CD8-positive, alpha-beta memory T cell (primary cell): ENCODE data around the gene CDHR3. TPM values are rescaled to one million over a fixed set of nuclear protein-coding genes. Genes with fewer than 3 reads are reported as not detected.

Experiments used
- CTCF ChIA-PET: fragments of 350-600 bp; sonication (Branson Sonifier 250); formaldehyde crosslinking; loops from one replicate; lab custom pipeline; 2021; ENCODE audit warnings: antibody characterized with exemption; lab: Charles Lee
- POLR2A ChIA-PET: fragments of 350-600 bp; sonication (Branson Sonifier 250); formaldehyde crosslinking; loops from one replicate; lab custom pipeline; 2021; ENCODE audit warnings: antibody characterized with exemption; lab: Charles Lee
- DNase-seq, 5 donors: peaks; one replicate each; pipeline versions ENCODE4 v3.0.0 to v3.0.0-alpha.2; 2020 to 2022; ENCODE audit warnings: mixed read lengths in 1 of 5
- H3K27ac ChIP-seq: one replicate; pipeline ENCODE4 v1.7.0; 2013; ENCODE audit warnings: low read depth, mild to moderate bottlenecking, low read length, moderate library complexity
- H3K27me3 ChIP-seq: 2 replicates; pipeline ENCODE4 v1.7.0; 2013; ENCODE audit warnings: low read length, mild to moderate bottlenecking; ENCODE audit not compliant: insufficient read depth, poor library complexity, severe bottlenecking
- H3K36me3 ChIP-seq: 2 replicates; pipeline ENCODE4 v1.7.0; 2013; ENCODE audit warnings: mild to moderate bottlenecking, low read length, moderate library complexity; ENCODE audit not compliant: insufficient read depth
- H3K4me1 ChIP-seq: 2 replicates; pipeline ENCODE4 v1.7.0; 2013; ENCODE audit warnings: mild to moderate bottlenecking, low read length, moderate library complexity; ENCODE audit not compliant: insufficient read depth
- H3K4me3 ChIP-seq: 2 replicates; pipeline ENCODE4 v1.7.0; 2013; ENCODE audit warnings: mild to moderate bottlenecking, low read length
- H3K9me3 ChIP-seq: 2 replicates; pipeline ENCODE4 v1.7.0; 2013; ENCODE audit warnings: mild to moderate bottlenecking, low read length
- H3K27ac Mint-ChIP-seq, 8 donors: one replicate each; pipeline ENCODE4 v1.8.0; 2020 to 2021; ENCODE audit warnings: mixed read lengths in 8 of 8, mild to moderate bottlenecking in 6 of 8, inconsistent platforms in 3 of 8, moderate library complexity in 3 of 8
- H3K27me3 Mint-ChIP-seq, 2 donors: one replicate each; pipeline ENCODE4 v1.8.0; 2020 to 2021; ENCODE audit warnings: mixed read lengths in 2 of 2, mild to moderate bottlenecking in 1 of 2, moderate library complexity in 1 of 2
- H3K36me3 Mint-ChIP-seq, 3 donors: one replicate each; pipeline ENCODE4 v1.8.0; 2020 to 2021; ENCODE audit warnings: mixed read lengths in 3 of 3, inconsistent platforms in 1 of 3, mild to moderate bottlenecking in 1 of 3
- H3K4me1 Mint-ChIP-seq, 3 donors: one replicate each; pipeline ENCODE4 v1.8.0; 2020 to 2021; ENCODE audit warnings: mixed read lengths in 3 of 3, inconsistent platforms in 1 of 3, mild to moderate bottlenecking in 1 of 3
- H3K4me3 Mint-ChIP-seq, 7 donors: one replicate each; pipeline ENCODE4 v1.8.0; 2020 to 2021; ENCODE audit warnings: mixed read lengths in 7 of 7, mild to moderate bottlenecking in 6 of 7, moderate library complexity in 4 of 7, inconsistent platforms in 2 of 7
- H3K9me3 Mint-ChIP-seq, 5 donors: one replicate each; pipeline ENCODE4 v1.8.0; 2020 to 2022; ENCODE audit warnings: mixed read lengths in 5 of 5, mild to moderate bottlenecking in 3 of 5, moderate library complexity in 2 of 5, inconsistent platforms in 1 of 5
- polyA plus RNA-seq: library from polyadenylated mRNA; unstranded; fragments of 300-500 nt; fragmentation: Illumina TruSeq; gene quantifications from one replicate; pipeline ENCODE4 v1.2.3, GENCODE V29; 2021
- total RNA-seq, 2 experiments: library from RNA; stranded (reverse); gene quantifications; one replicate each; pipeline ENCODE4 v1.2.3, GENCODE V29; 2021

CDHR3 gene
- total RNA-seq (1 to 10 TPM in 1 of 2 experiments, under 1 TPM in 1; 0.55 to 1.4 TPM), polyA plus RNA-seq (1.7 TPM)

GRCh38 chr7:105963038-105963667 is at the start of gene CDHR3:
TSS of gene CDHR3 (plus strand) at chr7:105963264. CDS start at chr7:105963319, 55 bp downstream.
- H3K27ac ChIP-seq, result no peak within 1 kb of the TSS
- DNase-seq, result no peak
- H3K27me3 Mint-ChIP-seq, result peaks cover 0 to 6% of the 10 kb centered on the region in 2 donors
- H3K9me3 ChIP-seq, result no peaks in the 10 kb centered on the region
- H3K9me3 Mint-ChIP-seq, result peaks cover 0 to 3% (median 0%) of the 10 kb centered on the region in 5 donors
- POLR2A ChIA-PET, result no interaction called here
- no peak within 1 kb of the TSS for H3K4me3 ChIP-seq
- no peaks in the 10 kb centered on the region for H3K36me3 Mint-ChIP-seq
- H3K4me3 Mint-ChIP-seq, result no peak within 1 kb of the TSS
- CTCF ChIA-PET, result no interaction called here
- no peaks in the 10 kb centered on the region for H3K4me1 Mint-ChIP-seq
- H3K27me3 ChIP-seq, result no peaks in the 10 kb centered on the region
- H3K36me3 ChIP-seq, result no peaks in the 10 kb centered on the region
- H3K27ac Mint-ChIP-seq, result no peak within 1 kb of the TSS
- H3K4me1 ChIP-seq, result no peaks in the 10 kb centered on the region

- no peaks in the 10 kb centered on the region for H3K36me3 ChIP-seq
- H3K27ac ChIP-seq, result no peak overlapping the region
- Mint-ChIP-seq H3K27ac (no peak overlapping the region), H3K4me1 (peaks cover 0 to 5% (median 0%) of the 10 kb centered on the region in 3 donors), H3K4me3 (no peak overlapping the region), H3K27me3 (no peaks in the 10 kb centered on the region), H3K9me3 (peaks cover 0 to 4% (median 2%) of the 10 kb centered on the region in 5 donors), H3K36me3 (peaks cover 23 to 36% (median 29%) of the 10 kb centered on the region in 3 donors)
- H3K4me3 ChIP-seq, result no peak overlapping the region
- no peaks in the 10 kb centered on the region for H3K27me3 ChIP-seq
- H3K9me3 ChIP-seq, result no peaks in the 10 kb centered on the region
- ChIA-PET CTCF (no interaction called here), POLR2A (no interaction called here)
- H3K4me1 ChIP-seq, result no peaks in the 10 kb centered on the region
- no peak for DNase-seq
Measured at GRCh38 chr7:105913947-105914346, 49.1 kb upstream of the CDHR3 start.

- Mint-ChIP-seq H3K36me3 (peaks cover 16 to 29% (median 20%) of the 10 kb centered on the region in 3 donors), H3K4me1 (no peaks in the 10 kb centered on the region), H3K9me3 (no peaks in the 10 kb centered on the region), H3K4me3 (no peak overlapping the region), H3K27ac (no peak overlapping the region), H3K27me3 (no peaks in the 10 kb centered on the region)
- no peaks in the 10 kb centered on the region for H3K4me1 ChIP-seq
- H3K27me3 ChIP-seq, result no peaks in the 10 kb centered on the region
- H3K9me3 ChIP-seq, result no peaks in the 10 kb centered on the region
- ChIA-PET POLR2A (no interaction called here), CTCF (no interaction called here)
- H3K4me3 ChIP-seq, result no peak overlapping the region
- no peak for DNase-seq
- H3K27ac ChIP-seq, result no peak overlapping the region
- H3K36me3 ChIP-seq, result no peaks in the 10 kb centered on the region
Measured at GRCh38 chr7:105916603-105917002, 46.5 kb upstream of the CDHR3 start.

- H3K36me3 ChIP-seq, result no peaks in the 10 kb centered on the region
- DNase-seq, result no peak
- Mint-ChIP-seq H3K27ac (no peak overlapping the region), H3K4me1 (no peaks in the 10 kb centered on the region), H3K4me3 (no peak overlapping the region), H3K27me3 (no peaks in the 10 kb centered on the region), H3K36me3 (peaks cover 10 to 23% (median 13%) of the 10 kb centered on the region in 3 donors), H3K9me3 (no peaks in the 10 kb centered on the region)
- H3K4me1 ChIP-seq, result no peaks in the 10 kb centered on the region
- no peak overlapping the region for H3K27ac ChIP-seq
- POLR2A ChIA-PET, result no interaction called here
- no peak overlapping the region for H3K4me3 ChIP-seq
- H3K9me3 ChIP-seq, result no peaks in the 10 kb centered on the region
- CTCF ChIA-PET, result no interaction called here
- H3K27me3 ChIP-seq, result no peaks in the 10 kb centered on the region
Measured at GRCh38 chr7:105917659-105918058, 45.4 kb upstream of the CDHR3 start.

- H3K9me3 ChIP-seq, result no peaks in the 10 kb centered on the region
- Mint-ChIP-seq H3K36me3 (peaks cover 10 to 42% (median 12%) of the 10 kb centered on the region in 3 donors), H3K4me1 (peaks cover 19 to 29% (median 25%) of the 10 kb centered on the region in 3 donors), H3K27me3 (no peaks in the 10 kb centered on the region), H3K9me3 (peaks cover 0 to 7% (median 0%) of the 10 kb centered on the region in 5 donors), H3K4me3 (no peak overlapping the region), H3K27ac (no peak overlapping the region)
- no peak overlapping the region for H3K4me3 ChIP-seq
- no peaks in the 10 kb centered on the region for H3K36me3 ChIP-seq
- no peak for DNase-seq
- peaks cover 13% of the 10 kb centered on the region for H3K4me1 ChIP-seq
- ChIA-PET POLR2A (no interaction called here), CTCF (no interaction called here)
- H3K27me3 ChIP-seq, result no peaks in the 10 kb centered on the region
- no peak overlapping the region for H3K27ac ChIP-seq
Measured at GRCh38 chr7:105920766-105921165, 42.3 kb upstream of the CDHR3 start.

- H3K9me3 Mint-ChIP-seq, result peaks cover 0 to 7% (median 0%) of the 10 kb centered on the region in 5 donors
- H3K36me3 Mint-ChIP-seq, result peaks cover 4 to 26% (median 4%) of the 10 kb centered on the region in 3 donors
- peaks cover 0 to 2% of the 10 kb centered on the region in 2 donors for H3K27me3 Mint-ChIP-seq
- DNase-seq, result peak in 2 of 5 donors; percentile 41 to 76
- peak overlapping the region; percentile 38 to 90 (median 75) for H3K27ac Mint-ChIP-seq
- no peak overlapping the region for H3K27ac ChIP-seq
- H3K9me3 ChIP-seq, result no peaks in the 10 kb centered on the region
- no peaks in the 10 kb centered on the region for H3K27me3 ChIP-seq
- H3K36me3 ChIP-seq, result no peaks in the 10 kb centered on the region
- H3K4me1 Mint-ChIP-seq, result peaks cover 22 to 33% (median 32%) of the 10 kb centered on the region in 3 donors
- POLR2A ChIA-PET, result interaction anchor here (1.4 kb wide), 1 partner anchor 28 kb away, joined by 3 read pairs; no protein-coding TSS in a partner anchor
- peak overlapping the region in 4 of 7 donors; percentile 3 to 24 (median 10) for H3K4me3 Mint-ChIP-seq
- CTCF ChIA-PET, result interaction anchor here (1.1 to 1.4 kb wide), 3 partner anchors 9 to 164 kb away, joined by 3 to 4 read pairs (median 3); no protein-coding TSS in a partner anchor
- no peak overlapping the region for H3K4me3 ChIP-seq
- H3K4me1 ChIP-seq, result peaks cover 19% of the 10 kb centered on the region
Measured at GRCh38 chr7:105924945-105925344, 38.1 kb upstream of the CDHR3 start.

- no peak for DNase-seq
- peaks cover 19% of the 10 kb centered on the region for H3K4me1 ChIP-seq
- no peaks in the 10 kb centered on the region for H3K9me3 ChIP-seq
- Mint-ChIP-seq H3K27me3 (peaks cover 0 to 2% of the 10 kb centered on the region in 2 donors), H3K4me3 (no peak overlapping the region), H3K27ac (peak overlapping the region in 1 of 8 donors; percentile 58), H3K4me1 (peaks cover 22 to 33% (median 32%) of the 10 kb centered on the region in 3 donors), H3K9me3 (peaks cover 0 to 7% (median 0%) of the 10 kb centered on the region in 5 donors), H3K36me3 (peaks cover 4 to 26% (median 6%) of the 10 kb centered on the region in 3 donors)
- ChIA-PET POLR2A (interaction anchor here (0.5 kb wide), 1 partner anchor 154 kb away, joined by 3 read pairs; no protein-coding TSS in a partner anchor), CTCF (no interaction called here)
- no peaks in the 10 kb centered on the region for H3K36me3 ChIP-seq
- no peak overlapping the region for H3K27ac ChIP-seq
- H3K4me3 ChIP-seq, result no peak overlapping the region
- no peaks in the 10 kb centered on the region for H3K27me3 ChIP-seq
Measured at GRCh38 chr7:105926131-105926530, 36.9 kb upstream of the CDHR3 start.

GRCh38 chr7:105931179-105931578 is 31.9 kb upstream of the CDHR3 start:
- H3K27ac ChIP-seq, result no peak overlapping the region
- no peak overlapping the region for H3K4me3 Mint-ChIP-seq
- peaks cover 0 to 2% of the 10 kb centered on the region in 2 donors for H3K27me3 Mint-ChIP-seq
- no peaks in the 10 kb centered on the region for H3K9me3 ChIP-seq
- H3K4me3 ChIP-seq, result no peak overlapping the region
- ChIA-PET POLR2A (no interaction called here), CTCF (no interaction called here)
- no peaks in the 10 kb centered on the region for H3K27me3 ChIP-seq
- peaks cover 1 to 9% (median 7%) of the 10 kb centered on the region in 3 donors for H3K36me3 Mint-ChIP-seq
- no peak for DNase-seq
- peak overlapping the region in 2 of 8 donors; percentile 39 to 47 for H3K27ac Mint-ChIP-seq
- no peaks in the 10 kb centered on the region for H3K36me3 ChIP-seq
- no peaks in the 10 kb centered on the region for H3K9me3 Mint-ChIP-seq
- H3K4me1 Mint-ChIP-seq, result peaks cover 0 to 4% (median 4%) of the 10 kb centered on the region in 3 donors
- peaks cover 1% of the 10 kb centered on the region for H3K4me1 ChIP-seq
